GOT3 (cell line): Measurements from ENCODE around the gene USP44.
A peak's percentile ranks its signal among the peaks of the same experiment; 100 is the strongest.
"Not testable (repeated sequence)": the region's sequence is repeated elsewhere in the genome, so short reads cannot be mapped to it uniquely, and the experiment has no call there.

Source experiments
- DNase-seq: peaks from one replicate; lab custom pipeline; 2025; ENCODE audit warnings: mixed read lengths; lab: John Stamatoyannopoulos, UW

The USP44 gene

DNA sequence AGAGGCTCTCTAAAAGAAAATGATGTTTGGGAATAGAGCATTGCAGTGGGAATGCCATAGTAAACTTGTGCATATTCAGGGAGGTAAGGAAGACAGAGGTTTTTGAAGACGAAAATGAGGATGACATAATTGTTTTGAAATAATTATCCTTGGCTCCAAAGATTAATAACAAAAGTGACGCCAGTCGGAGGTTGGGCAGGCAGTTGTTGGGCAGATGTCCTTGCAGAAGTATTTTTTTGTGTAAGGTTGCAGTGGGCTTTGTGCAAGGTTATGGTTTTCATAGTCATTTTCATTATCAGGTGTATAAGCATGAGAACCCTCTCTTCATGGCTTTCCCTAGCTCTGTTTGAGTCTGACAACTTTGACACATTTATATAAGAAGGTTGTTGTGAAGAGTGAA, 42.0 kb downstream of the USP44 start:
- no peak for DNase-seq

DNA sequence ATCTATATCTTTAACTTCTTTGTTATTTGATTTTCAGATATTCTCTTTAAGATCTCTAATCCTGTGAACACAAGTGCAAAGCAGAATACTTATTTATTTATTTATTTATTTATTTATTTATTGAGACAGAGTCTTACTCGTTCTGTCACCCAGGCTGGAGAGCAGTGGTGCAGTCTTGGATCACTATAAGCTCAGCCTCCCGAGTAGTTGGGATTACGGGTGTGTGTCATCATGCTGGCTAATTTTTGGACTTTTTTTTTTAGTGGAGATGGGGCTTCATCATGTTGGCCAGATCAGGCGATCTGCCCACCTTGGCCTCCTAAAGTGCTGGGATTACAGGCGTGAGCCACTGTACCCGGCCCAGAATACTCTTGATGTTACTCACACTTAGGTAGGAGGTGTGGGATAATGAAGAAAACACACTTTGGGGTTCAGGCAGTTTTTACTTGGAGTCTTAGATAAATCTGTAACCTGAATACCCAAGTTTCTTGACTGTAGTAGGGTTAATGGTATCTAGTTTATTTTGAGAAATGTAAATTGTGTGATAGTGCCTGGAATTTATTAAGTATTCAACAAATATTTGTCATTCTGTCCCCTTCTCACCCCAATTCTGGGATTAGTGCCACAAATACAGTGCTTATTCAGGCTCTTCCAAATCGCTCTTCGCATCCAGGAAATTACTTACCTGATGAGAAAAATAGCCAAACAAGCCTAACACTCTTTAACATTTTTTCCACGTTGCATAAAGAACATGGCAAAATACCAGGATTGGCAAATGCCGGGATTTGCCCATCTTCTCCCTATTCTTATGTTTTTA, 44.4 kb downstream of the USP44 start:
- no peak for DNase-seq

DNA sequence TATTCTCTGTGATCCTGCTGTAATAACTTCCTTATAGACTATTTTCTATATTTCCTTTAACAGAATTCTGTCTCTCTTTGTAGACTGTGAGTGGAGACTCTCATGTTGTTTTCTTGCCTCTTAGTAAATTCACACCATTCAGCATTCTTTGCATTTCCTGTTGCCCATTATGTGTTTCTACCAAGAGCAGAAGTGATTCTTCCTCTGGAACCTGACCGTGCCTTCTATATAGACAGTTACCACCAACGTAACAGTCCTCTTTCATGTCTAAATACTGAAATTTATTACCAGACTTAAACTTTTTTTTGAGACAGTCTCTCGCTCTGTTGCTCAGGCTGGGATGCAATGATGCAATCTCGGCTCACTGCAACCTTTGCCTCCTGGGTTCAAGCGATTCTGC, 46.2 kb downstream of the USP44 start:
- DNase-seq: no peak

DNA sequence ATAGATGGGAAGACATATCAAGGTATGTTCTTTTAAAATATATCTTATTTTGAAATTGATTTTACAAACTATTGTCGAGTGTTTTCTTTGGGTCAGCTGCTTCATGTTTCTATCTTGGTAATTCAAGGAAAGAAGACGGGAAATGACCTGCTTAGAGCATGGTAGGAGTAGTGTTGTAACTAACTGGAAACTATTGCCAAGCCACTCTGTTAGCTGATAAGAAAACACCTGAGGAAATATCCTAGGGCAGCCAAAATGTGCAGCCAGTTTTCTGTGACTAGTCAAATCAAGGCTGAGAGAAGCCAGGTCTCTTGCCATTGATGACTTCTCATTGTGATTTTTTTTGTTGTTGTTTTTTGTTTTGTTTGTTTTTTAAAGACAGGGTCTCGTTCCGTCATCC, 47.1 kb downstream of the USP44 start:
- DNase-seq: no peak

DNA sequence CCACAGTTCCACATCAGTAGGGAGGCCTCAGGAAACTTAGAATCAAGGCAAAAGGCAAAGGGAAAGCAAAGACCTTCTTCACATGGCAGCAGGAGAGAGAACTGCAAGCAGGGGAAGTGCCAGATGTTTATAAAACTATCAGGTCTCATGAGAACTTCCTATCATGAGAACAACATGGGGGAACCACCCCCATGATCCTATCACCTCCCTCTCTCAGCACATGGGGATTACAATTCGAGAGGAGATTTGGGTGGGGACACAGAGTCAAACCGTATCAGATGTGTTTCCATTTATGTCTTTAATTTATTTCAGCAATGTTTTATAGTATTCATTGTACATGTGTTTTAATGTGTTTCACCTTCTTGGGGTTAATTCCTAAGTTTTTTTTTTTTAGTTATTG, 51.5 kb downstream of the USP44 start:
- no peak for DNase-seq

DNA sequence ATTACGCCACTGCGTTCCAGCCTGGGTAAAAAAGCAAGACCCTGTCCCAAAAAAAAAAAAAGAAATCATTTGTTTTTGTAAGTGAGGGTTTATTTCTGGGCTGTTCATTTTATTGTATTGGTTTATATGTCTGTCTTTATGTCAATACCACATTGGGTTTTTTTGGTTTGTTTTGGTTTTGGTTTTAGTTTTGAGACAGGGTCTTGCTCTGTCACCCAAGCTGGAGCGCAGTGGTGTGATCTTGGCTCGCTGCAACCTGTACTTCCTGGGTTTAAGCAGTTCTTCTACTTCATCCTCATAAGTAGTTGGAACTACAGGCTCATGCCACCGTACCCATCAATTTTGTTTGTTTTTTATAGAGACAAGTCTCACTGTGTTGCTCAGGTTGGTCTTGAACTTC, 52.3 kb downstream of the USP44 start:
- no peak for DNase-seq

DNA sequence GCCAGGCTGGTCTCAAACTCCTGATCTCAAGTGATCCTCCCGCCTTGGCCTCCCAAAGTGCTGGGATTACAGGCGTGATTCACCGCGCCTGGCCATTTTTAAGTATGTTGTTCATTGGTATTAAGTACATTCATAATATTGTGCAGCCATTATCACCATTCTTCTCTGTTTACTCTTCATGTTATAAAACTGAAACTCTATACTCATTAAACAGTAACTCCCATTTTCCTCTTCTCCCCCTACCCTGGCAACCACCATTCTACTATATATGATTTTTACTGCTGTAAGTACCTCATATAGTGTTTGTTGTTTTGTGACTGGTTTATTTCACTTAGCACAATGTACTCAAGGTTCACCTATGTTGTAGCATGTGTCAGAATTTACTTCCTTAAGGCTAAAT, 54.2 kb downstream of the USP44 start:
- no peak for DNase-seq

DNA sequence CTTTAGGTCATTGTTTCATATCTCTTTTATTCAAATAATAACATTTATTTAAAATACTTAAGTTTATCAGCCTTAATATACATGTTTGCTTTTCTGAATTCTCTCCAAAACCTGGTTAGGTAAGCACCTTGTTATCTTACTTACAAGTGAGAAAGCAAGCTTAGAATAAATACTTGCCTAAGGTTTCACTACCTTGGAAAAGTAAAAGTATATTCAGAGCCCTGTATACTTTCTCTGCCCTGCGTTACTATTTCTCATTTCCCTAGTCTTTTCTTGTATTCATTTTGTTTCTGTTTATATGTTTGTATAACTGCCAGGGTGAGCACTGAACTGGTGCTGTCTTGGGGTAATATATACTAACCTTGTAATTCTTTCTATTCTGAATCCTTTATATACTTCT, 55.8 kb downstream of the USP44 start:
- no peak for DNase-seq

DNA sequence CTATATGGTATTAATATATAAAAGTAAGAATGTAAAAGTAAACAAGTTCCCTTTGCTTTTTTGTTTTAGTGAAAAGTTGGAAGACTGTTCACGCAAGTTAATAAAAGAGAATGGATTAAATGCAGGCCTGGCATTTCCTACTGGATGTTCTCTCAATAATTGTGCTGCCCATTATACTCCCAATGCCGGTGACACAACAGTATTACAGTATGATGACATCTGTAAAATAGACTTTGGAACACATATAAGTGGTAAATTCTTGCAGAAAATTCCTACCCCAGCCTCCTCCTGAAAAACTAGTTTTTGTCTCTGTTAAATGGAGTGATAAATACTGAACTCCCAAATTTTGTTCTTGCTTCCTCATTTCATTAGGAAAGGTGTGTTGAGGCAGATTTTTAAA, 56.4 kb downstream of the USP44 start:
- no peak for DNase-seq

DNA sequence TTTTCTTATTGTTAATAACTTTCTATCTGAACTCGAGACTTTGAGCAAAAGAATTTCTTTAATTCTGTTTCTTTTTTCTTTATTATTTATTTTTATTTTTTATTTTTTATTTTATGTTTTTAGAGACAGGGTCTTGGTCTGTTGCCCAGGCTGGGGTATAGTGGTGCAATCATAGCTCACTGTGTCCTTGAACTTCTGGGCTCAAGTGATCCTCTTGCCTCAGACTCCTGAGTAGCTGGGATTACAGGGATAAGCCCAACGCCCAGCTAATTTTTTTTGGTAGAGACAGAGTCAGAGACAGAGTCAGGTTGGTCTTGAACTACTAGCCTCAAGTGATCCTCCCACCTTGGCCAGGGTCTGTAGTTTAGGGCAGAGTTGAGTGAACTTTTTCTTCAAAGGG, 58.8 kb downstream of the USP44 start:
- DNase-seq: no peak

DNA sequence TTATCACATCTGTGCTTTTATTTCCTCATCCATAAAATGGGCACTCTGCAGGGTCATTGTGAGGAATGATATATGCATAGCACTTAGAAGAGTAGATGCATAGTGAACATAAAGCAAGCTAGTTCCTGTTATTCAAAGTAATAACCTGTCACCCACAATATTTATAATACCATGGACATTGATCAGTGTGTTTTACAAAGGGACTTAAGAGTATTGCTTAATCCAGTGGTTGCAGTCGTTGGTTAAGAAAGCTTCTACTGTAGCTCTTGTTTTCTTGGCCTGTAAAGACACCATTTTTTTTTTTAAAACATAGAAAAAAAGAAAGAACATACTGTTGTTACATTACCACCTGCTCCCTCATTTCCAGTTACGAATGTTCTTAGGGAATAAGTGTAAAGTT, 64.3 kb downstream of the USP44 start:
- DNase-seq: no peak

DNA sequence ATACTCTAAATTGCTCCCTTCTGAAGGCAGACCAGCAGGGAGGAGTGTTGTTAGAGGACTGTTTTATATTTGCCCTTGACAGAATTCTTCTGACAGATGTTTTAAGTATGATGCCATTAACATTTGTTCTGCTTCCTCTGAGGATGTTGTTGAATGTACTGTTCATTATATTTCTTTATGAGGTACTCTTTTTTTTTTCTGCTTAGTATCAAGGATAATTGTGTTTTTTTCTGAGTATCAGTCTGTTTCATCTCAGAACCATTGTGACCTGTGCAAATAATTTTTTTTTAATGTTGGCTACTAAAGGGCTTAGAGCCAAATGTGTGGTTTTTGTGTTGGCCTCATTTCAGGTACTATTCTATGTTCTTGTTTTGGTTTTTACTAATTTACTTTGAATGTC, 66.8 kb downstream of the USP44 start:
- DNase-seq: no peak

DNA sequence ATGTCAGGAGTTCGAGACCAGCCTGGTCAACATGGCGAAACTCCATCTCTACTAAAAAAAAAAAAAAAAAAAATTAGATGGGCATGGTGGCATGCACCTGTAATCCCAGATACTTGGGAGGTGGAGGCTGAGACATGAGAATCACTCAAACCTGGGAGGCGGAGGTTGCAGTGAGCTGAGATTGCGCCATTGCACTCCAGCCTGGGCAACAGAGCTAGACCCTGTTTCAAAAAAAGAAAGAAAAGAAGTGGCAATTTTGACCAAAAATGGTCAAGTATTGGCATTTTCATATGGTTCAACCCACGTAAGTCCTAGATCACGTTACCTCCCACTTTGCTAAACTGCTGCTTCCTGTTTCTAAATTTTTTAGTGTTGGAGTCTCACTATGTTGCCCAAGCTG, 68.7 kb downstream of the USP44 start:
- DNase-seq: not testable (repeated sequence)

DNA sequence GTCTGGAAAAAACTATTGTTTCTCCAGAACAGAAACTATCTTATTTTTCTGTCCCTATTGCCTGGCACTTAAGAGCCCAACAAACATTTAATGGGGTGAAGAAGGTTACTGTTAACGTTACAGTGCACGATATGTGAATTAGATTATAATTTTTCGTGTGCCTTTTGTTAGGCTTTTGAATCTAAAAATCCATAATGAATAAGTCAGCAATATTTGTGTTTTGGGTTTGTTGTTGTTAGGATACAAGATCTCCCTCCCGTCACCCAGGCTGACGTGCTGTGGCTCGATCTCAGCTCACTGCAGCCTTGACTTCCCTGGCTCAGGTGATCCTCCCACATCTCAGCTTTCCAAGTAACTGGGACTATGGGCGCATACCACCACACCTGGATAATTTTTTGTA, 69.4 kb downstream of the USP44 start:
- DNase-seq: no peak

DNA sequence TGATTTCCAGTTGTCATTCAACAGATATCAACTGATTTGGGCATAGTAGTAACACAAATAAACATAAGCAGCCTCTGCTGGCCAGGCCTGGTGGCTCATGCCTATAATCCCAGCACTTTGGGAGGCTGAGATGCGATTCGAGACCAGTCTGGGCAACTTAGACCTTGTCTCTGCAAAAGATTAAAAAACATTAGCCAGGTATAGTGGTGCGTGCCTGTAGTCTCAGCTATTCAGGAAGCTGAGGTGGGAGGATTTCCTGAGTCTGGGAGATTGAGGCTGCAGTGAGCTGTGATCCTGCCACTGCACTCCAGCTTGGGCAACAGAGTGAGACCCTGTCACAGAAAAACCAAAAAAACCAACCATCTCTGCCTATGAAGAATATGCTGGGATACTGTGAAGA, 70.2 kb downstream of the USP44 start:
- no peak for DNase-seq

DNA sequence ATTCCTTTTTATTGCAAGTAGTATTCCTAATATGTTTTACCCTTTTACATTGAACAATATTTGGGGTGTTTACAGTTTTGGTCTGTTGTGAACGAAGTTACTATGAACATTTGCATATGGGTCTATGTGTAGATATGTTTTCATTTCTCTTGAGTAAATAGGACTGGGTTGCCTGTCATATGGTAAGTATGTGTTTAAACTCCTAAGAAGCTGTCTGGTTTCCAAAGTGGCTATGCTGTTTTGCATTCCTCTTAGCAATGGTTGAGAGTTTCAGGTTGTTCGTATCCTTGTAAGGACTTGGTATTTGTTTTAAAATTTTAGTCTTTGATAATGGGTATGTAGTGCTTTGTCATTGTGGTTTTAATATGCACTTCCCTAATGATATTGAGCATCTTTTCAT, 71.0 kb downstream of the USP44 start:
- DNase-seq: no peak

DNA sequence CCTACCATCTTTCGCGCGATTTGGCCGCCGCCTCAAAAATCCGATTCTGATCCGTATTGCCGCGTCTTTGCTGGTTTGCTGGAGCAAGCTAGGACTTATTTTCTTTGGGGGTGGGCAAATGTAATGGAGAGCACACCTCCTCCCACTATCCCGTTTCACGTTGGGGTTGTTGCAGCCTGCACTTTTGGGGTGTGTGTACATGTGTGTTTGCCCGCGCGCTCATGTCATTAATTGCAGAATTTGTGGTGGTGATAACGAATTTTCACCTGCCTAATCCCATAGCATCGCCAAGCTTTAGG, 76.7 kb downstream of the USP44 start:
- DNase-seq: no peak

DNA sequence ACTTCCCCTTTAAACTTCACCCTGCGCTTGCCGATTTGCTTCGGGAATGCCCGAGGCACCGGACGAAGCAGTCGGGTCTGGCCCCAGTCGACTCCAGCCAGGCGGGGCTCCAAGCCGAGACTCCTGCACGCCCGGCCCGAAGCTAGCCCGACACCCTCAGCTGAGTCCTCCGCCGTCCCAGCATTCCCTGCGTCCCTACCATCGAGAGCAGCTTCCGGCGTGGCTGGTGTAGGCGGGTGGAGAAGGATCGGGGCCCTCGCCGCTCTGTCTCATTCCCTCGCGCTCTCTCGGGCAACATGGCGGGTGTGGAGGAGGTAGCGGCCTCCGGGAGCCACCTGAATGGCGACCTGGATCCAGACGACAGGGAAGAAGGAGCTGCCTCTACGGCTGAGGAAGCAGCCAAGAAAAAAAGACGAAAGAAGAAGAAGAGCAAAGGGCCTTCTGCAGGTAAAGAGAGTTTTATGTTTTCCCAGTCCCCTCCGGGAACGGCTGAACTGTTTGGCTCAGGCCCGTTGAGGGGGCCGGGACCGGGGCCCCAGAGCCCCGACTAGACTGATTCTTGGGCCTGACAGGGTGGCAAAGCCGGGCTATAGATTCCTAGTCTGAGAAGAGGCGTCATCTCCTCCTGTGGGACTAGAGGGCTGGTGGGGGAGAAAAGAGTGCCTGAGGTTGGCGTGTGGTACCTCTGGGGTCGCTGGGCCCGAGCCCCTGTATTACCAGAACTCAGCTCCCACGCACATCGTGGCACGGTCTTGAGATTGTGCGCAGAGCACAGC, 77.2 kb downstream of the USP44 start, which contains the start of gene METAP2:
Gene METAP2 (plus strand): TSS at position 269 of the 776 bp plus-strand sequence. CDS start 28 bp downstream, at position 297.
- peak; percentile 75 for DNase-seq

DNA sequence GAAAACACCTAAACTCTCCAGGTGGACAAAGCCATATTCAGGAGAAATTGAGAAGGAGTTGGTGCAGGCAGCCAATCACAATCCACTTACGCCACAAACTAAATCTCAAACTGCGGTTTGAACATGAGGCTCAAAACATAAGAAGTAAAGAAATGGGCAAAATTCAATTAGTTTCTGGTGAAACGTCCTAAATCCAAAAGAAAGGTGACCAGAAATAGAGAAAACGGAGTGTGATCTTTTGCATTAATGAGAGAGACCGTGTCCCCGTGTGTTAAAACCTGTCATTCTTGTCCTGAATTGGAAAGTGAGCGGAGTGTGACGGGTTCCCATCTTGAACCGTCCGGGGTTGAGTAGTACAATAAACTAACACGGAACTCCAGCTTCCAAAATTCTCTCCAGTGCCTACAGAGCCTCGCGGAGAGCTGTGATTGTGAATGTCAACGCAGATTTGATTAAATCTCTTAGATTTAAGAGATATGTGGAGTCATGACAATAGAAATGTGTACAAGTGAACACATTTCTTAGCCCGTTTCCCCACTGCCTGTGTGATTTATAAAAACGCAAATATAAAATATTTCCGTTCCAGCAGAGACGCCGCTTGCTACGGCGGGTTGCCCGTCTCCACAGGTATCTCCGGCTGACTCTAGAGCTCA, 77.9 kb downstream of the USP44 start:
- no peak for DNase-seq

DNA sequence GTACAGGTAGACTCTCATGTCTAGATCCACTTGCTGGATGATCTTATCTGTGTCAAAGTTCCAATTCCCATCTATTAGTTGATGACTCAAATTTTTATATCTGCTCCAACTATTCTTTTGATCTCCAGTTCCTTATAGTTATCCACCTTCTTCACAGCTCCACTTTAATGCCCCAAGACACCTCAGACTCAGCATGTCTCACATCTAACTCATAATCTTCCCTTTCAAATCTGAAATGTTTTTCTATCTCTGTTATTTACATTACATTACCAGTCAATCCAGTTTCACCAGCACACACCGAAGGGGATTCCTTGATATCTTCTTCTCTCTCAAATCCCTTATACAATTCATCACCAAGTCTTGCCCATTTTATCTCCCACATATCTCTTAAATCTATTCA, 81.0 kb downstream of the USP44 start:
- DNase-seq: no peak
